Nephron progenitor cell (in vitro differentiated cells): ENCODE results near the gene CHRNB4.

Experiments
- DNase-seq: peaks from one replicate; pipeline ENCODE4 v3.0.0; 2021
- H3K27ac Mint-ChIP-seq: 2 replicates; pipeline ENCODE4 v1.8.0; 2021; ENCODE audit warnings: mild to moderate bottlenecking, moderate library complexity, mixed read lengths
- H3K27me3 Mint-ChIP-seq: 2 replicates; pipeline ENCODE4 v1.8.0; 2021; ENCODE audit warnings: mild to moderate bottlenecking, low read depth, mixed read lengths; ENCODE audit not compliant: poor library complexity
- H3K36me3 Mint-ChIP-seq: 2 replicates; pipeline ENCODE4 v1.8.0; 2021; ENCODE audit warnings: low read depth, mixed read lengths
- H3K4me1 Mint-ChIP-seq: 2 replicates; pipeline ENCODE4 v1.8.0; 2021; ENCODE audit warnings: mixed read lengths
- H3K4me3 Mint-ChIP-seq: 2 replicates; pipeline ENCODE4 v1.8.0; 2021; ENCODE audit warnings: mild to moderate bottlenecking, moderate library complexity, mixed read lengths
- H3K9me3 Mint-ChIP-seq: 2 replicates; pipeline ENCODE4 v1.8.0; 2021; ENCODE audit warnings: mild to moderate bottlenecking, moderate library complexity, mixed read lengths
- CTCF ChIP-seq: fragments of 200-600 bp; sonication (generic); IDR thresholded peaks from 2 replicates; pipeline ENCODE4 v1.5.0; 2021; ENCODE audit warnings: antibody characterized with exemption

Gene CHRNB4

DNA sequence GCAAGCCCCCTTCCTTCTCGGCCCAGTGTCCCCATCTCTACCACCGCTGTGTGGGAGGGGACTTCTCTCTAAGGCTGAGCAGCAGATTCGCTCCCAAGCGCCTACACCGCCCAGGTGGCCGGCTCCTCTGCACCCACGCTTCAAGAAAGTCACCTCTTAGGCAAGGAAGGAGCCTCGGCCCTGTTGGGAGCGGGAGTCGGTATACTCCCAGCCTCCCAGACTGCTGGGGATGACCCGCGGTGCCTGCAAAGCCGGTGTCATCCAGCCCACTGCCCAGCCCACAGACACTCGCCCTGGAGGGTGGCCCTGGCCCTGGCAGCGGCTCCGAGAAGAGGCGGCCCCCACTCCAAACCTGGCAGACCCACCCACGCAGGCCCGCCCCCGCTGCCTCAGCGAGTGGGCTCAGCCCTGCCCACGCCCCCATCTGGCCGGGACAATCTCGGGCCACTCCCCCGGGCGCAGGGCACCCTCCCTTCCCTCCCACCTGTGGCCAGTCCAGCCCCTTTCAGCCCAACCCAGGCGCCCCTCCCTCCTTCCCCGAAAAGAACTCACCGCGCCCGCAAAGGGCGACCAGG, 396 bp downstream of the CHRNB4 start:
- Mint-ChIP-seq H3K4me1 (peaks cover 31% of the 10 kb centered on the region), H3K9me3 (peaks cover 3% of the 10 kb centered on the region), H3K36me3 (peaks cover 7% of the 10 kb centered on the region), H3K4me3 (peak overlapping the region; percentile 76), H3K27ac (no peak overlapping the region), H3K27me3 (peaks cover 43% of the 10 kb centered on the region)
- no peak for DNase-seq
- TF ChIP-seq CTCF = no peak

GRCh38 chr15:78638658-78639314, 2.2 kb downstream of the CHRNB4 start:
- Mint-ChIP-seq H3K9me3 (peaks cover 5% of the 10 kb centered on the region), H3K36me3 (peaks cover 21% of the 10 kb centered on the region), H3K27ac (no peak overlapping the region), H3K4me1 (peaks cover 31% of the 10 kb centered on the region), H3K4me3 (peak overlapping the region; percentile 71), H3K27me3 (peaks cover 34% of the 10 kb centered on the region)
- peak; percentile 89 for DNase-seq
- TF ChIP-seq CTCF = peak; percentile 70

- no peak for TF ChIP-seq CTCF
- DNase-seq = no peak
- Mint-ChIP-seq H3K27ac (no peak overlapping the region), H3K9me3 (peaks cover 14% of the 10 kb centered on the region), H3K4me1 (peaks cover 25% of the 10 kb centered on the region), H3K36me3 (peaks cover 30% of the 10 kb centered on the region), H3K4me3 (no peak overlapping the region), H3K27me3 (peaks cover 32% of the 10 kb centered on the region)
Observed at GRCh38 chr15:78637776-78638435, 3.1 kb downstream of the CHRNB4 start.

- Mint-ChIP-seq H3K9me3 (peaks cover 19% of the 10 kb centered on the region), H3K27ac (no peak overlapping the region), H3K27me3 (peaks cover 28% of the 10 kb centered on the region), H3K4me3 (no peak overlapping the region), H3K36me3 (peaks cover 45% of the 10 kb centered on the region), H3K4me1 (peaks cover 13% of the 10 kb centered on the region)
- TF ChIP-seq CTCF = no peak
- DNase-seq = no peak
Observed at GRCh38 chr15:78636378-78636859, 4.6 kb downstream of the CHRNB4 start.

- H3K36me3 Mint-ChIP-seq = peaks cover 52% of the 10 kb centered on the region
- peaks cover 9% of the 10 kb centered on the region for H3K4me1 Mint-ChIP-seq
- no peak overlapping the region for H3K4me3 Mint-ChIP-seq
- no peak overlapping the region for H3K27ac Mint-ChIP-seq
- no peak for DNase-seq
- TF ChIP-seq CTCF = no peak
- peaks cover 21% of the 10 kb centered on the region for H3K27me3 Mint-ChIP-seq
- H3K9me3 Mint-ChIP-seq = peaks cover 19% of the 10 kb centered on the region
Observed at GRCh38 chr15:78635346-78635745, 5.7 kb downstream of the CHRNB4 start.
